Testis (tissue), 3 donors: ENCODE data around the gene PITPNC1. TPM values are rescaled to one million over a fixed set of nuclear protein-coding genes. Genes with fewer than 3 reads are reported as not detected.
"Not testable (repeated sequence)": the region's sequence is repeated elsewhere in the genome, so short reads cannot be mapped to it uniquely, and the experiment has no call there.

Source experiments
- DNase-seq: peaks from one replicate; pipeline ENCODE4 v3.0.0-alpha.2; 2019
- H3K27ac ChIP-seq, 2 donors: fragments of 200-600 bp; sonication (generic); one replicate each; pipeline ENCODE4 v1.5.1; 2019
- H3K27me3 ChIP-seq: fragments of 200-600 bp; sonication (generic); one replicate; pipeline ENCODE4 v1.5.1; 2019
- H3K36me3 ChIP-seq: fragments of 200-600 bp; sonication (generic); one replicate; pipeline ENCODE4 v1.5.1; 2017; ENCODE audit warnings: low read depth; ENCODE audit errors: missing control alignments
- H3K4me1 ChIP-seq: fragments of 200-600 bp; sonication (generic); one replicate; pipeline ENCODE4 v1.5.1; 2019
- H3K4me3 ChIP-seq, 2 donors: fragments of 200-600 bp; sonication (generic); one replicate each; pipeline ENCODE4 v1.5.1; 2017 to 2019
- H3K9me3 ChIP-seq: fragments of 200-600 bp; sonication (generic); one replicate; pipeline ENCODE4 v1.5.1; 2017
- CTCF ChIP-seq, 3 experiments: fragments of 450-650 bp in 2 of 3; fragments of 200-600 bp in 1 of 3; sonication (generic) in 1 of 3; IDR thresholded peaks; one replicate each; pipeline ENCODE4 v1.5.1; 2016 to 2019; ENCODE audit warnings: antibody characterized with exemption in 3 of 3, mild to moderate bottlenecking in 2 of 3, moderate library complexity in 1 of 3
- POLR2A ChIP-seq: fragments of 450-650 bp; IDR thresholded peaks from one replicate; pipeline ENCODE4 v1.6.1; 2017; ENCODE audit warnings: antibody characterized with exemption, mild to moderate bottlenecking, moderate library complexity
- WGBS, 2 donors: methylation state at CpG; one replicate each; pipeline ENCODE4 v1.1.5; 2018; 5-methylcytosine and 5-hydroxymethylcytosine counted together
- intact Hi-C: fragments of 100-400 bp; cut with DNase I; formaldehyde crosslinking; loops from one replicate; pipeline ENCODE4 v1.15.1; 2023; ENCODE audit warnings: low total_unique reads
- polyA plus RNA-seq: library from polyadenylated mRNA; stranded (reverse); fragments of 350-450 nt; fragmentation: Illumina TruSeq; extraction: RNeasy Lipid Tissue Mini Kit (QIAGEN cat#74804); gene quantifications from one replicate; pipeline ENCODE4 v1.2.3, GENCODE V29; 2014; ENCODE audit warnings: low read depth, low replicate concordance; ENCODE audit not compliant: insufficient read depth
- total RNA-seq, 2 donors: library from RNA; depleted of rRNA; stranded (reverse); fragments of >200 nt; gene quantifications; one replicate each; pipeline ENCODE4 v1.2.3, GENCODE V29; 2016

PITPNC1 gene
- total and polyA plus RNA-seq, 3 donors from 2014 or later, result 8.3 to 12.8 (median 12.2) TPM

GRCh38 chr17:67511804-67512203, 134.7 kb downstream of the PITPNC1 start:
- intact Hi-C loops, result no loop called here
- no peaks in the 10 kb centered on the region for H3K27me3 ChIP-seq
- H3K9me3 ChIP-seq, result no peaks in the 10 kb centered on the region
- no peak for DNase-seq
- H3K36me3 ChIP-seq, result no peaks in the 10 kb centered on the region
- TF ChIP-seq CTCF (IDR thresholded peaks at IDR 0.05) (no peak), POLR2A (no peak)
- WGBS, 2 donors, result 94% methylated on average over 2 of the region's 2 CpGs
- H3K4me1 ChIP-seq, result peaks cover 25% of the 10 kb centered on the region
- H3K4me3 ChIP-seq, result no peak overlapping the region
- H3K27ac ChIP-seq, result no peak overlapping the region

- H3K36me3 ChIP-seq, result no peaks in the 10 kb centered on the region
- no peak overlapping the region for H3K4me3 ChIP-seq
- TF ChIP-seq POLR2A (no peak), CTCF (IDR thresholded peaks at IDR 0.05) (no peak)
- no peaks in the 10 kb centered on the region for H3K9me3 ChIP-seq
- WGBS, 2 donors, result 37% methylated on average over 4 of the region's 4 CpGs
- H3K27ac ChIP-seq, result peak overlapping the region; percentile 31 to 36
- intact Hi-C loops, result no loop called here
- no peaks in the 10 kb centered on the region for H3K27me3 ChIP-seq
- peaks cover 20% of the 10 kb centered on the region for H3K4me1 ChIP-seq
- no peak for DNase-seq
These were observed 137.9 kb downstream of the PITPNC1 start for GRCh38 chr17:67514998-67515397.

- no peaks in the 10 kb centered on the region for H3K27me3 ChIP-seq
- H3K4me3 ChIP-seq, result no peak overlapping the region
- peaks cover 16% of the 10 kb centered on the region for H3K4me1 ChIP-seq
- H3K27ac ChIP-seq, result peak overlapping the region; percentile 31 to 36
- 30 to 39% methylated on average over 10 of the region's 10 CpGs for WGBS, 2 donors
- TF ChIP-seq CTCF (IDR thresholded peaks at IDR 0.05) (no peak), POLR2A (no peak)
- H3K36me3 ChIP-seq, result no peaks in the 10 kb centered on the region
- no peaks in the 10 kb centered on the region for H3K9me3 ChIP-seq
- no peak for DNase-seq
- intact Hi-C loops, result no loop called here
These were observed 138.5 kb downstream of the PITPNC1 start for GRCh38 chr17:67515490-67516083.

- H3K4me3 ChIP-seq, H3K27me3 ChIP-seq, H3K36me3 ChIP-seq, H3K27ac ChIP-seq, intact Hi-C loops, H3K9me3 ChIP-seq, DNase-seq: not testable (repeated sequence)
- 93 to 95% methylated on average over 10 of the region's 10 CpGs for WGBS, 2 donors
- peaks cover 19% of the 10 kb centered on the region for H3K4me1 ChIP-seq
These were observed 139.5 kb downstream of the PITPNC1 start for GRCh38 chr17:67516571-67516970.

- 71 to 78% methylated on average over 1 of the region's 1 CpG for WGBS, 2 donors
- Histone ChIP-seq H3K4me1 (peaks cover 21% of the 10 kb centered on the region), H3K27me3 (no peaks in the 10 kb centered on the region), H3K36me3 (no peaks in the 10 kb centered on the region), H3K4me3 (no peak overlapping the region), H3K9me3 (no peaks in the 10 kb centered on the region), H3K27ac (no peak overlapping the region)
- intact Hi-C loops, result no loop called here
- DNase-seq, result no peak
- TF ChIP-seq POLR2A, result no peak
These were observed 140.2 kb downstream of the PITPNC1 start for GRCh38 chr17:67517325-67517724.

- no peak overlapping the region for H3K27ac ChIP-seq
- no peaks in the 10 kb centered on the region for H3K9me3 ChIP-seq
- DNase-seq, result no peak
- intact Hi-C loops, result no loop called here
- H3K27me3 ChIP-seq, result no peaks in the 10 kb centered on the region
- no peak overlapping the region for H3K4me3 ChIP-seq
- TF ChIP-seq POLR2A (no peak), CTCF (IDR thresholded peaks at IDR 0.05) (no peak)
- no peaks in the 10 kb centered on the region for H3K36me3 ChIP-seq
- peaks cover 21% of the 10 kb centered on the region for H3K4me1 ChIP-seq
- WGBS, 2 donors, result 93 to 100% methylated on average over 3 of the region's 3 CpGs
These were observed 141.8 kb downstream of the PITPNC1 start for GRCh38 chr17:67518876-67519275.
